ENCODE measurements around the gene IFNL4.
"Not testable (repeated sequence)": the region's sequence is repeated elsewhere in the genome, so short reads cannot be mapped to it uniquely, and the experiment has no call there.

Gene IFNL4

GRCh38 chr19:39273859-39274258 lies 25.2 kb upstream of the IFNL4 start:
- 86 to 91% methylated on average over 5 of the region's 5 CpGs for WGBS, 2 experiments
- H3K27me3 ChIP-seq (ENCODE audit: control insufficient read depth, insufficient read depth, low read length, poor library complexity, severe bottlenecking), result peaks cover 17% of the 10 kb centered on the region
- not testable (repeated sequence) for H3K27ac ChIP-seq (ENCODE audit: insufficient read depth, low read depth, low read length, poor library complexity, severe bottlenecking); H3K4me1 ChIP-seq (ENCODE audit: control insufficient read depth, insufficient read depth, low read length); H3K4me3 ChIP-seq (ENCODE audit: insufficient read depth, low read depth, low read length); H3K36me3 ChIP-seq (ENCODE audit: control insufficient read depth, insufficient read depth, low read length); H3K9me3 ChIP-seq (ENCODE audit: control insufficient read depth, low read length)

GRCh38 chr19:39270036-39270871 lies 21.6 kb upstream of the IFNL4 start:
- Histone ChIP-seq H3K36me3 (ENCODE audit: control insufficient read depth, insufficient read depth, low read length) (no peaks in the 10 kb centered on the region), H3K27ac (ENCODE audit: insufficient read depth, low read depth, low read length, poor library complexity, severe bottlenecking) (no peak overlapping the region), H3K4me1 (ENCODE audit: control insufficient read depth, insufficient read depth, low read length) (no peaks in the 10 kb centered on the region), H3K4me3 (ENCODE audit: insufficient read depth, low read depth, low read length) (no peak overlapping the region), H3K9me3 (ENCODE audit: control insufficient read depth, low read length) (no peaks in the 10 kb centered on the region), H3K27me3 (ENCODE audit: control insufficient read depth, insufficient read depth, low read length, poor library complexity, severe bottlenecking) (peaks cover 41% of the 10 kb centered on the region)
- WGBS, 2 experiments, result 84 to 85% methylated on average over 8 of the region's 9 CpGs

- H3K36me3 ChIP-seq (ENCODE audit: control insufficient read depth, insufficient read depth, low read length); H3K27ac ChIP-seq (ENCODE audit: insufficient read depth, low read depth, low read length, poor library complexity, severe bottlenecking); H3K4me3 ChIP-seq (ENCODE audit: insufficient read depth, low read depth, low read length); H3K9me3 ChIP-seq (ENCODE audit: control insufficient read depth, low read length); H3K4me1 ChIP-seq (ENCODE audit: control insufficient read depth, insufficient read depth, low read length): not testable (repeated sequence)
- peaks cover 50% of the 10 kb centered on the region for H3K27me3 ChIP-seq (ENCODE audit: control insufficient read depth, insufficient read depth, low read length, poor library complexity, severe bottlenecking)
- 78 to 79% methylated on average over 10 of the region's 10 CpGs for WGBS, 2 experiments
Observed at GRCh38 chr19:39269369-39269768, 20.7 kb upstream of the IFNL4 start.

GRCh38 chr19:39268531-39269223 lies 20.0 kb upstream of the IFNL4 start:
- peaks cover 57% of the 10 kb centered on the region for H3K27me3 ChIP-seq (ENCODE audit: control insufficient read depth, insufficient read depth, low read length, poor library complexity, severe bottlenecking)
- H3K36me3 ChIP-seq (ENCODE audit: control insufficient read depth, insufficient read depth, low read length); H3K4me3 ChIP-seq (ENCODE audit: insufficient read depth, low read depth, low read length); H3K27ac ChIP-seq (ENCODE audit: insufficient read depth, low read depth, low read length, poor library complexity, severe bottlenecking); H3K9me3 ChIP-seq (ENCODE audit: control insufficient read depth, low read length); H3K4me1 ChIP-seq (ENCODE audit: control insufficient read depth, insufficient read depth, low read length): not testable (repeated sequence)
- WGBS, 2 experiments, result 75% methylated on average over 10 of the region's 10 CpGs

- not testable (repeated sequence) for H3K4me1 ChIP-seq (ENCODE audit: control insufficient read depth, insufficient read depth, low read length); H3K36me3 ChIP-seq (ENCODE audit: control insufficient read depth, insufficient read depth, low read length); H3K27ac ChIP-seq (ENCODE audit: insufficient read depth, low read depth, low read length, poor library complexity, severe bottlenecking); H3K9me3 ChIP-seq (ENCODE audit: control insufficient read depth, low read length); H3K4me3 ChIP-seq (ENCODE audit: insufficient read depth, low read depth, low read length)
- WGBS, 2 experiments, result no CpG with 5 or more reads among the region's 1 CpG
- peaks cover 62% of the 10 kb centered on the region for H3K27me3 ChIP-seq (ENCODE audit: control insufficient read depth, insufficient read depth, low read length, poor library complexity, severe bottlenecking)
Observed at GRCh38 chr19:39268085-39268484, 19.4 kb upstream of the IFNL4 start, which contains the start of gene IFNL2. Gene IFNL2 (plus strand): TSS chr19:39268396. CDS start chr19:39268569, 173 bp downstream.

GRCh38 chr19:39265321-39265916 lies 16.8 kb upstream of the IFNL4 start:
- no peaks in the 10 kb centered on the region for H3K36me3 ChIP-seq (ENCODE audit: control insufficient read depth, insufficient read depth, low read length)
- no peaks in the 10 kb centered on the region for H3K9me3 ChIP-seq (ENCODE audit: control insufficient read depth, low read length)
- WGBS, 2 experiments, result 43 to 45% methylated on average over 39 of the region's 39 CpGs
- no peaks in the 10 kb centered on the region for H3K4me1 ChIP-seq (ENCODE audit: control insufficient read depth, insufficient read depth, low read length)
- H3K27me3 ChIP-seq (ENCODE audit: control insufficient read depth, insufficient read depth, low read length, poor library complexity, severe bottlenecking), result peaks cover 83% of the 10 kb centered on the region
- H3K27ac ChIP-seq (ENCODE audit: insufficient read depth, low read depth, low read length, poor library complexity, severe bottlenecking), result no peak overlapping the region
- no peak overlapping the region for H3K4me3 ChIP-seq (ENCODE audit: insufficient read depth, low read depth, low read length)

GRCh38 chr19:39264306-39265290 lies 15.9 kb upstream of the IFNL4 start:
- WGBS, 2 experiments, result 5 to 6% methylated on average over 102 of the region's 102 CpGs
- Histone ChIP-seq H3K4me1 (ENCODE audit: control insufficient read depth, insufficient read depth, low read length) (no peaks in the 10 kb centered on the region), H3K27ac (ENCODE audit: insufficient read depth, low read depth, low read length, poor library complexity, severe bottlenecking) (no peak overlapping the region), H3K27me3 (ENCODE audit: control insufficient read depth, insufficient read depth, low read length, poor library complexity, severe bottlenecking) (peaks cover 84% of the 10 kb centered on the region), H3K4me3 (ENCODE audit: insufficient read depth, low read depth, low read length) (no peak overlapping the region), H3K9me3 (ENCODE audit: control insufficient read depth, low read length) (no peaks in the 10 kb centered on the region), H3K36me3 (ENCODE audit: control insufficient read depth, insufficient read depth, low read length) (no peaks in the 10 kb centered on the region)

GRCh38 chr19:39263912-39264305 lies 15.3 kb upstream of the IFNL4 start:
- Histone ChIP-seq H3K27ac (ENCODE audit: insufficient read depth, low read depth, low read length, poor library complexity, severe bottlenecking) (no peak overlapping the region), H3K36me3 (ENCODE audit: control insufficient read depth, insufficient read depth, low read length) (no peaks in the 10 kb centered on the region), H3K27me3 (ENCODE audit: control insufficient read depth, insufficient read depth, low read length, poor library complexity, severe bottlenecking) (peaks cover 88% of the 10 kb centered on the region), H3K4me1 (ENCODE audit: control insufficient read depth, insufficient read depth, low read length) (no peaks in the 10 kb centered on the region), H3K9me3 (ENCODE audit: control insufficient read depth, low read length) (no peaks in the 10 kb centered on the region), H3K4me3 (ENCODE audit: insufficient read depth, low read depth, low read length) (no peak overlapping the region)
- 15% methylated on average over 17 of the region's 17 CpGs for WGBS, 2 experiments

GRCh38 chr19:39262496-39262895 lies 13.8 kb upstream of the IFNL4 start:
- Histone ChIP-seq H3K27ac (ENCODE audit: insufficient read depth, low read depth, low read length, poor library complexity, severe bottlenecking) (no peak overlapping the region), H3K27me3 (ENCODE audit: control insufficient read depth, insufficient read depth, low read length, poor library complexity, severe bottlenecking) (peaks cover 81% of the 10 kb centered on the region), H3K9me3 (ENCODE audit: control insufficient read depth, low read length) (no peaks in the 10 kb centered on the region), H3K36me3 (ENCODE audit: control insufficient read depth, insufficient read depth, low read length) (no peaks in the 10 kb centered on the region), H3K4me3 (ENCODE audit: insufficient read depth, low read depth, low read length) (no peak overlapping the region), H3K4me1 (ENCODE audit: control insufficient read depth, insufficient read depth, low read length) (no peaks in the 10 kb centered on the region)
- 89 to 93% methylated on average over 4 of the region's 4 CpGs for WGBS, 2 experiments

Measured in ectodermal cell (in vitro differentiated cells).